Keratinocyte (primary cell): ENCODE results near the gene NRP2. TPM values are rescaled to one million over a fixed set of nuclear protein-coding genes. Genes with fewer than 3 reads are reported as not detected.

Experiments
- DNase-seq: peaks from one replicate; pipeline ENCODE4 v3.0.0-alpha.2; 2011; ENCODE audit warnings: low read depth, missing footprints, low spot score
- FAIRE-seq: peaks from 2 replicates; lab custom pipeline; 2011; peaks lifted over from hg19 to GRCh38; lab: Jason Lieb, UNC
- H2AFZ ChIP-seq: 2 replicates; pipeline ENCODE4 v1.6.0; 2012; ENCODE audit warnings: low read length, control low read depth, inconsistent platforms; ENCODE audit not compliant: control insufficient read depth
- H3K27ac ChIP-seq: 2 replicates; pipeline ENCODE4 v1.5.1; 2011; ENCODE audit warnings: low read length; ENCODE audit not compliant: control insufficient read depth, insufficient read depth
- H3K27me3 ChIP-seq: 3 replicates; pipeline ENCODE4 v1.6.0; 2011; ENCODE audit warnings: low read length; ENCODE audit not compliant: control insufficient read depth, insufficient read depth; ENCODE audit errors: extremely low read depth
- H3K36me3 ChIP-seq, 2 experiments: 2 replicates in 1 of 2; 3 replicates in 1 of 2; pipeline ENCODE4 v1.5.1; 2011; ENCODE audit warnings: low read length in 2 of 2, mild to moderate bottlenecking in 1 of 2; ENCODE audit not compliant: control insufficient read depth in 2 of 2, insufficient read depth in 2 of 2; ENCODE audit errors: extremely low read depth in 1 of 2
- H3K4me1 ChIP-seq: 3 replicates; pipeline ENCODE4 v1.5.1; 2011; ENCODE audit warnings: low read length; ENCODE audit not compliant: control insufficient read depth, insufficient read depth; ENCODE audit errors: extremely low read depth
- H3K4me2 ChIP-seq: 3 replicates; pipeline ENCODE4 v1.6.0; 2011; ENCODE audit warnings: low read depth, low read length; ENCODE audit not compliant: control insufficient read depth, insufficient read depth; ENCODE audit errors: extremely low read depth
- H3K4me3 ChIP-seq, 3 experiments: fragments of 200-600 bp in 1 of 3; sonication (generic) in 1 of 3; 2 replicates in 2 of 3; 3 replicates in 1 of 3; pipeline ENCODE4 v1.5.1; 2011 to 2016; ENCODE audit warnings: low read length in 3 of 3, mild to moderate bottlenecking in 3 of 3, control low read depth in 2 of 3, inconsistent platforms in 1 of 3, low read depth in 1 of 3, mixed read lengths in 1 of 3, mixed run types in 1 of 3, moderate library complexity in 1 of 3; ENCODE audit not compliant: control insufficient read depth in 2 of 3, insufficient read depth in 2 of 3; ENCODE audit errors: extremely low read depth in 1 of 3
- H3K79me2 ChIP-seq: 2 replicates; pipeline ENCODE4 v1.6.0; 2012; ENCODE audit warnings: low read length; ENCODE audit not compliant: control insufficient read depth, insufficient read depth
- H3K9ac ChIP-seq: 3 replicates; pipeline ENCODE4 v1.6.0; 2011; ENCODE audit warnings: low read length; ENCODE audit not compliant: control insufficient read depth, insufficient read depth; ENCODE audit errors: extremely low read depth
- H3K9me1 ChIP-seq: 3 replicates; pipeline ENCODE4 v1.6.0; 2011; ENCODE audit warnings: low read length; ENCODE audit not compliant: control insufficient read depth, insufficient read depth; ENCODE audit errors: extremely low read depth
- H3K9me3 ChIP-seq: 2 replicates; pipeline ENCODE4 v1.5.1; 2012; ENCODE audit warnings: low read depth, low read length; ENCODE audit not compliant: control insufficient read depth
- H4K20me1 ChIP-seq: 3 replicates; pipeline ENCODE4 v1.6.0; 2011; ENCODE audit warnings: low read length; ENCODE audit not compliant: control insufficient read depth, insufficient read depth; ENCODE audit errors: extremely low read depth
- EZH2 ChIP-seq: IDR thresholded peaks from one replicate; pipeline ENCODE4 v1.6.1; 2012; ENCODE audit warnings: inconsistent platforms, mild to moderate bottlenecking, low read length, moderate library complexity
- dilution Hi-C: fragments of 300-500 bp; cut with MboI; formaldehyde crosslinking; loops from one replicate; pipeline ENCODE4 v1.7.0; 2020; ENCODE audit warnings: low sequenced_read_pairs; ENCODE audit not compliant: extremely low pct_ligation_motif_present
- polyA plus RNA-seq, 5 experiments: library from polyadenylated mRNA; depleted of rRNA in 3 of 5; stranded (reverse) in 3 of 5; stranded (forward) in 1 of 5; unstranded in 1 of 5; fragments of >200 nt; gene quantifications; 1 replicate in 1 of 5; 2 replicates in 3 of 5; 3 replicates in 1 of 5; pipeline versions ENCODE4 v1.2.1 to v1.2.3, GENCODE V29; 2011 to 2012; ENCODE audit warnings: missing spikeins in 2 of 5, low read depth in 1 of 5, low replicate concordance in 1 of 5
- TF ChIP-seq, protein P1 (sequence below), 3 experiments: IDR thresholded peaks in 1 of 3; conservative IDR thresholded peaks in 1 of 3; optimal IDR thresholded peaks in 1 of 3; 2 replicates in 2 of 3; 3 replicates in 1 of 3; pipeline versions ENCODE3 to v1.5.1; 2011; ENCODE audit warnings: low read length in 3 of 3, mild to moderate bottlenecking in 3 of 3, moderate library complexity in 2 of 3, control low read depth in 1 of 3, inconsistent platforms in 1 of 3; ENCODE audit not compliant: insufficient read depth in 2 of 3; ENCODE audit errors: extremely low read depth in 1 of 3

NRP2 gene
- polyA plus RNA-seq, 1 donor (not counting 4 experiments of a cell fraction or from before 2014, with no cell fraction given) = 20.6 TPM

DNA sequence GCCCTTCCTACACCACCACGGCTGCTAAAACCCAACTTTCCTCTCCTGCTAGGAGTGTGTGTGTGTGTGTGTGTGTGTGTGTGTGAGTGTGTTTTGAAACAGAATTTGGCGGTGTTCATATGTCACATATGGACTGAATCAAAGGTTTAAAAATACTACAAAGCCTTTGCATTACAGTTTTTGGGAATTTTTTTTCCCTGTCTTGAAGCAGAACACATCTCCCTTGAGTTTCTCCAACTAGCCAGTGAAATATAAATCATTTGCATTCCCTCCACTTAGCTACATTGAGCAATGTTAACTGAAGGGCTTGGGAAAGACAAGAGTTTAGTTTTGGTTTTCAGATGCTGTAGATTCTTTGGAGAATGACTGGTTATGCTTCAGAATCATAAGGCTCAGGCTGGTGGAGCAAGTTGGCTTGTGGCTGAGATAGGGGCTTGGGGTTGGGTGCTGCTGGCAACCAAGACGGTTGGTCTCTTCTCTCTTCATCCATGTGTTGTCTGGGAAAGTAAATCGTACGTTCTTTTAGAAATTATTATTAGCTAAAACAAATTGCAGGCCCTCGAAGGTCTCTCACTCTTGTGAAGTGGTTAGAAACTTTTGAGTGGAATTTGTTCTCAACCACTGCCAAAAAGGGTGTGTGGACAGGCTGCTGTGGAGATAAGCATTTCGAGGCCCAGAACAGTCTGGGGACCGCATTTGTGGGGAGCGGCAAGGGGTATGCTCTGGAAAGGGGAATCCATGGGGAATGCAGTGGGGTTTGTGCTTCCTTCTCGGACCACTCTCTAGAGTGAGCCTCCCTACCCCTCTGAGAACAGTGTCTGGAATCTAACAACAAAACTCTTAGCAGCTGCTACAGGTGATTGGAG, 1.4 kb downstream of the NRP2 start:
- H3K4me3 ChIP-seq = peak overlapping the region; percentile 72 to 83 (median 76)
- H3K9me1 ChIP-seq = no peaks in the 10 kb centered on the region
- H3K4me1 ChIP-seq = peaks cover 64% of the 10 kb centered on the region
- dilution Hi-C loops = no loop called here
- H3K36me3 ChIP-seq = no peaks in the 10 kb centered on the region
- H3K79me2 ChIP-seq = peaks cover 55% of the 10 kb centered on the region
- H3K9me3 ChIP-seq = no peaks in the 10 kb centered on the region
- TF ChIP-seq, protein P1, sequence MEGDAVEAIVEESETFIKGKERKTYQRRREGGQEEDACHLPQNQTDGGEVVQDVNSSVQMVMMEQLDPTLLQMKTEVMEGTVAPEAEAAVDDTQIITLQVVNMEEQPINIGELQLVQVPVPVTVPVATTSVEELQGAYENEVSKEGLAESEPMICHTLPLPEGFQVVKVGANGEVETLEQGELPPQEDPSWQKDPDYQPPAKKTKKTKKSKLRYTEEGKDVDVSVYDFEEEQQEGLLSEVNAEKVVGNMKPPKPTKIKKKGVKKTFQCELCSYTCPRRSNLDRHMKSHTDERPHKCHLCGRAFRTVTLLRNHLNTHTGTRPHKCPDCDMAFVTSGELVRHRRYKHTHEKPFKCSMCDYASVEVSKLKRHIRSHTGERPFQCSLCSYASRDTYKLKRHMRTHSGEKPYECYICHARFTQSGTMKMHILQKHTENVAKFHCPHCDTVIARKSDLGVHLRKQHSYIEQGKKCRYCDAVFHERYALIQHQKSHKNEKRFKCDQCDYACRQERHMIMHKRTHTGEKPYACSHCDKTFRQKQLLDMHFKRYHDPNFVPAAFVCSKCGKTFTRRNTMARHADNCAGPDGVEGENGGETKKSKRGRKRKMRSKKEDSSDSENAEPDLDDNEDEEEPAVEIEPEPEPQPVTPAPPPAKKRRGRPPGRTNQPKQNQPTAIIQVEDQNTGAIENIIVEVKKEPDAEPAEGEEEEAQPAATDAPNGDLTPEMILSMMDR (optimal IDR thresholded peaks at IDR 0.05 in 1 of 3, IDR thresholded peaks at IDR 0.05 in 1 of 3, conservative IDR thresholded peaks at IDR 0.05 in 1 of 3; ENCODE audit: extremely low read depth in 1 of 3, insufficient read depth in 2 of 3, low read length in 3 of 3) = no peak
- no peak for TF ChIP-seq EZH2
- peak overlapping the region; percentile 90 for H3K9ac ChIP-seq
- H3K27ac ChIP-seq = peak overlapping the region; percentile 80
- H3K4me2 ChIP-seq = peak overlapping the region; percentile 72
- DNase-seq (no peak), FAIRE-seq (no peak)
- H4K20me1 ChIP-seq = no peaks in the 10 kb centered on the region
- no peak overlapping the region for H2AFZ ChIP-seq
- H3K27me3 ChIP-seq = no peaks in the 10 kb centered on the region

DNA sequence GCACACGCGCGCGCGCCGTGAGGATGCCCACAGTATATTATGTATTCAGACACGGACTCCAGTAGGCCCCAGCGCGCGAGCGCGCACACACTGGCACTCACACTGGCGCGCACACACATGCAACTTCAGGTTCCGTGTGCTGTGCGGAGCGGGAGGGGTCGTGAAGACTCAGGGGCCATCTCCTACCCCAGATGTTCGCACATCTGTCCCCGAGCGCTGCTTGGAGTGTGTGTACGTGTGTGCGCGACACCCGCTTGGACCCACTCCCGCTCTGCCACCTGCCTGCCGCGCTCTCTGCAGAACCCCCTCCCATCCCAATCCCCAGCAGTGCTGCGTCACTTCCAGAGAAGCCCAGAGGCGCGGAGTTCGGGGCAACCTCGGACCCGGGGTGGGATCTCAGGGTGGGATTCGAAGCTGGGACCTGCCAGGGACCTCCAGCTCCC, 2.6 kb downstream of the NRP2 start:
- H3K79me2 ChIP-seq = peaks cover 66% of the 10 kb centered on the region

More for the DNA sequence above, 2.6 kb downstream of the NRP2 start:
- no peaks in the 10 kb centered on the region for H3K27me3 ChIP-seq
- peak overlapping the region; percentile 72 to 83 (median 76) for H3K4me3 ChIP-seq
- peaks cover 53% of the 10 kb centered on the region for H3K4me1 ChIP-seq
- no peaks in the 10 kb centered on the region for H3K36me3 ChIP-seq
- peak overlapping the region; percentile 72 for H3K4me2 ChIP-seq
- dilution Hi-C loops = no loop called here
- H4K20me1 ChIP-seq = no peaks in the 10 kb centered on the region
- H3K9me3 ChIP-seq = no peaks in the 10 kb centered on the region
- no peaks in the 10 kb centered on the region for H3K9me1 ChIP-seq
- H3K27ac ChIP-seq = peak overlapping the region; percentile 73
- FAIRE-seq (no peak), DNase-seq (no peak)
- peak overlapping the region; percentile 76 for H2AFZ ChIP-seq
- TF ChIP-seq, protein P1 (optimal IDR thresholded peaks at IDR 0.05 in 1 of 3, IDR thresholded peaks at IDR 0.05 in 1 of 3, conservative IDR thresholded peaks at IDR 0.05 in 1 of 3; ENCODE audit: extremely low read depth in 1 of 3, insufficient read depth in 2 of 3, low read length in 3 of 3) = no peak
- TF ChIP-seq EZH2 = no peak
- peak overlapping the region; percentile 90 for H3K9ac ChIP-seq
